OCI-LY7 (cell line): Measurements from ENCODE around the gene PLCB1. TPM values are rescaled to one million over a fixed set of nuclear protein-coding genes. Genes with fewer than 3 reads are reported as not detected.

Experiments used
- BruUV-seq: library from RNA; stranded (reverse); fragments of 400-500 nt; replicated peaks from 2 replicates; lab custom pipeline; 2021; lab: Mats Ljungman, UMichigan
- CTCF ChIA-PET: fragments of 300-600 bp; sonication (Branson Sonifier 250); formaldehyde crosslinking; loops from one replicate; lab custom pipeline; 2022; ENCODE audit warnings: antibody characterized with exemption; ENCODE audit not compliant: unreplicated experiment; lab: Charles Lee
- POLR2A ChIA-PET: fragments of 300-600 bp; sonication (Branson Sonifier 250); formaldehyde crosslinking; loops from one replicate; lab custom pipeline; 2022; ENCODE audit warnings: antibody characterized with exemption; lab: Charles Lee
- DNase-seq: peaks from one replicate; pipeline ENCODE4 v3.0.0-alpha.2; 2015; ENCODE audit warnings: low spot score
- H2AFZ ChIP-seq: fragments of 200-600 bp; sonication (generic), shearing (Covaris generic); 2 replicates; pipeline ENCODE4 v1.6.1; 2014; ENCODE audit warnings: mild to moderate bottlenecking, antibody characterized with exemption, low read length, moderate library complexity
- H3K27ac ChIP-seq: fragments of 200-600 bp; sonication (generic); 2 replicates; pipeline ENCODE4 v1.5.1; 2014; ENCODE audit warnings: mixed run types, low read depth, mild to moderate bottlenecking, moderate library complexity, low read length, inconsistent platforms; ENCODE audit not compliant: poor library complexity, severe bottlenecking
- H3K36me3 ChIP-seq: fragments of 200-600 bp; sonication (generic); 2 replicates; pipeline ENCODE4 v1.6.1; 2014; ENCODE audit warnings: mild to moderate bottlenecking, antibody characterized with exemption, low read length, moderate library complexity, mixed read lengths; ENCODE audit not compliant: insufficient read depth
- H3K4me1 ChIP-seq: fragments of 200-600 bp; sonication (generic); 2 replicates; pipeline ENCODE4 v1.5.1; 2014; ENCODE audit warnings: mild to moderate bottlenecking, low read length; ENCODE audit not compliant: insufficient read depth, poor library complexity, severe bottlenecking
- H3K4me2 ChIP-seq: fragments of 200-600 bp; sonication (generic); 2 replicates; pipeline ENCODE4 v1.6.1; 2014; ENCODE audit warnings: mild to moderate bottlenecking, low read length
- H3K4me3 ChIP-seq: fragments of 200-600 bp; sonication (generic); 2 replicates; pipeline ENCODE4 v1.5.1; 2014; ENCODE audit warnings: mild to moderate bottlenecking, low read depth, low read length; ENCODE audit not compliant: poor library complexity, severe bottlenecking
- H3K79me2 ChIP-seq: fragments of 200-600 bp; sonication (generic); 2 replicates; pipeline ENCODE4 v1.6.1; 2016; ENCODE audit warnings: low read depth, mild to moderate bottlenecking, low read length, moderate library complexity, mixed read lengths; ENCODE audit not compliant: insufficient read depth
- H3K9me2 ChIP-seq: fragments of 200-600 bp; sonication (generic); 2 replicates; pipeline ENCODE4 v1.6.1; 2016; ENCODE audit warnings: mild to moderate bottlenecking, low read length, mixed read lengths; ENCODE audit not compliant: insufficient read depth
- H3K9me3 ChIP-seq: fragments of 200-600 bp; sonication (generic); 2 replicates; pipeline ENCODE4 v1.6.1; 2014; ENCODE audit warnings: mild to moderate bottlenecking, mixed run types, low read length, mixed read lengths
- H4K20me1 ChIP-seq: fragments of 200-600 bp; sonication (generic); 2 replicates; pipeline ENCODE4 v1.6.1; 2014; ENCODE audit warnings: mild to moderate bottlenecking, antibody characterized with exemption, low read length, moderate library complexity, mixed read lengths; ENCODE audit not compliant: insufficient read depth
- EZH2phosphoT487 ChIP-seq: fragments of 200-600 bp; sonication (generic); IDR thresholded peaks from 2 replicates; pipeline ENCODE4 v1.6.1; 2018; ENCODE audit warnings: low read depth, borderline replicate concordance, mild to moderate bottlenecking, mixed run types, antibody characterized with exemption, low read length, moderate library complexity, mixed read lengths
- intact Hi-C: fragments of 100-400 bp; cut with micrococcal nuclease; formaldehyde crosslinking; loops from one replicate; pipeline ENCODE4 v1.10.0; 2022; ENCODE audit not compliant: unreplicated experiment
- total RNA-seq, 2 experiments: library from RNA; depleted of rRNA in 1 of 2; stranded (reverse); fragments of >200 nt in 1 of 2; shearing (Covaris generic) in 1 of 2; gene quantifications; 2 replicates each; pipeline ENCODE4 v1.2.3, GENCODE V29; 2014 to 2022
- TF ChIP-seq, protein P1 (sequence below): fragments of 200-600 bp; sonication (generic); conservative IDR thresholded peaks from 2 replicates; pipeline ENCODE4 v1.5.1; 2014; ENCODE audit warnings: mild to moderate bottlenecking, antibody characterized with exemption, low read length, moderate library complexity, mixed read lengths

The PLCB1 gene
- total RNA-seq, 2 experiments from 2014 or later, result 14.6 to 30.5 TPM

DNA sequence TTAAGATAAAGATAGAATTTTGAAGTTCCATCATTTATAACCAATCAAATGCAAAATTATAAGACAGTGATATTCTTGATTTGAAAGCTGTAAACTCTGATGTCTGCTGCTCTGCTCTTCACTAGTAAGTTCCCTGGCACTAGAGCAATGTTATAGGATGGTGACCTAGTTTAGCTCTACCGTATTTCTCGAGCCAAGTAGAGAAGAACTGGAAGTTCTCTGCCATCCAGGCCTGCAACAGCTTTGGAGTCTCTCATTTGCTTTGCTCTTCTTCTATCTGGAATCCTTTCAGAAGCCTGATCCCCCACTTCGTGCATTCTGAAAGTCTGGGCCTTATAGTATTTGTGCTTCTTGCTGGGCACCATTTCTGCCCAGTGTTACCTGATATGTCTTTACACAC is 100.3 kb downstream of the PLCB1 start:
- CTCF ChIA-PET, result no interaction called here
- intact Hi-C loops, result no loop called here
- TF ChIP-seq, protein P1, sequence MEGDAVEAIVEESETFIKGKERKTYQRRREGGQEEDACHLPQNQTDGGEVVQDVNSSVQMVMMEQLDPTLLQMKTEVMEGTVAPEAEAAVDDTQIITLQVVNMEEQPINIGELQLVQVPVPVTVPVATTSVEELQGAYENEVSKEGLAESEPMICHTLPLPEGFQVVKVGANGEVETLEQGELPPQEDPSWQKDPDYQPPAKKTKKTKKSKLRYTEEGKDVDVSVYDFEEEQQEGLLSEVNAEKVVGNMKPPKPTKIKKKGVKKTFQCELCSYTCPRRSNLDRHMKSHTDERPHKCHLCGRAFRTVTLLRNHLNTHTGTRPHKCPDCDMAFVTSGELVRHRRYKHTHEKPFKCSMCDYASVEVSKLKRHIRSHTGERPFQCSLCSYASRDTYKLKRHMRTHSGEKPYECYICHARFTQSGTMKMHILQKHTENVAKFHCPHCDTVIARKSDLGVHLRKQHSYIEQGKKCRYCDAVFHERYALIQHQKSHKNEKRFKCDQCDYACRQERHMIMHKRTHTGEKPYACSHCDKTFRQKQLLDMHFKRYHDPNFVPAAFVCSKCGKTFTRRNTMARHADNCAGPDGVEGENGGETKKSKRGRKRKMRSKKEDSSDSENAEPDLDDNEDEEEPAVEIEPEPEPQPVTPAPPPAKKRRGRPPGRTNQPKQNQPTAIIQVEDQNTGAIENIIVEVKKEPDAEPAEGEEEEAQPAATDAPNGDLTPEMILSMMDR, result no peak
- TF ChIP-seq EZH2phosphoT487, result no peak
- no peaks in the 10 kb centered on the region for H3K36me3 ChIP-seq
- H3K4me3 ChIP-seq, result no peak overlapping the region
- no peak overlapping the region for H3K27ac ChIP-seq
- H3K9me2 ChIP-seq, result no peaks in the 10 kb centered on the region
- no peak overlapping the region for H2AFZ ChIP-seq
- no peaks in the 10 kb centered on the region for H3K9me3 ChIP-seq
- no peaks in the 10 kb centered on the region for H3K4me1 ChIP-seq
- no peaks in the 10 kb centered on the region for H3K79me2 ChIP-seq
- DNase-seq, result no peak
- POLR2A ChIA-PET, result interaction anchor here (0.6 to 1.1 kb wide), 6 partner anchors 8 to 485 kb away, joined by 3 to 4 read pairs (median 3); no protein-coding TSS in a partner anchor
- H3K4me2 ChIP-seq, result no peak overlapping the region
- no peaks in the 10 kb centered on the region for H4K20me1 ChIP-seq
- BruUV-seq, result no TSS peak

DNA sequence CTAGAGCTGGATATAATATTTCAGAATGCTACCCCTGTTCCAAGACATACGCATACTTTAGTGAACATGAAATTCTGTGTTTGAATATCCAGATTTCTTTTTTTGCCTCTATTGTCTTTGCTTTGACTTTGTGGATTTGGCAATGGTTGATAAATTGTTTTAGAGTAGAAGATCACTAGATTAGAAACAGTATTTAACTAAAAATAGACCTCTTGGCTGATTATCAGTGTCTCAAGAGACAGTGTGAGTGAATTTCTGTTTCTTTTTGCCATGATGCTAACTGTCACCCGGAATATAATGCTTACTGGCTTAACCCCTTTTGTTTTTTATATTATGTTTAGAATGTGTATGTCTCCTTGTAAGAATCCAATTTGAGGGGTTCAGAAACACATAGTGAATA is 102.5 kb downstream of the PLCB1 start:
- Histone ChIP-seq H3K27ac (no peak overlapping the region), H3K4me3 (no peak overlapping the region), H4K20me1 (no peaks in the 10 kb centered on the region), H3K79me2 (no peaks in the 10 kb centered on the region), H3K9me2 (no peaks in the 10 kb centered on the region), H3K36me3 (no peaks in the 10 kb centered on the region), H3K9me3 (no peaks in the 10 kb centered on the region), H3K4me2 (no peak overlapping the region), H3K4me1 (no peaks in the 10 kb centered on the region), H2AFZ (no peak overlapping the region)
- DNase-seq, result no peak
- TF ChIP-seq EZH2phosphoT487, result no peak
- TF ChIP-seq, protein P1, result no peak
- POLR2A ChIA-PET, result interaction anchor here (0.7 kb wide), 1 partner anchor 353 kb away, joined by 4 read pairs; no protein-coding TSS in a partner anchor
- CTCF ChIA-PET, result no interaction called here
- intact Hi-C loops, result no loop called here
- BruUV-seq, result no TSS peak

DNA sequence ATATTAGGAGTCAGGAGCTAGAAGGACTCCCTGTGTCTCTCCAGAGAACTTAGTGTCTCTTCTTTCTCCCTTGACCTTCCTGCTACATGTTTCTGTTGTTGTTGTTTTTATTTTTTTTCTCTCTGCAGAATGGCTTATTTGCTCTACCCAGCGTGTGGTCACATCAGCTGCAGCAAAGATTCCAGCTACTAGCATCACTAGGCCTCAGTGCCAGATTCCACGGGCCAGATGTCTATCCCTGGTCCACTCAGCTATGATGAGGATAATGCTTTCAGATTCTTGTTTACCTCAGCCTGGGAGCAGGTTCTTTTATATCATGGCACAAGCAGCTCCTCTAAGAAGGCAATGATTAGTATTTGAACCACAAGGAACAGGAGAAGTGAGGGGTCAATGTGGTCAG is 110.0 kb downstream of the PLCB1 start:
- no peaks in the 10 kb centered on the region for H4K20me1 ChIP-seq
- no peak overlapping the region for H3K4me2 ChIP-seq
- intact Hi-C loops, result no loop called here
- no peak overlapping the region for H3K4me3 ChIP-seq
- TF ChIP-seq EZH2phosphoT487, result no peak
- TF ChIP-seq, protein P1, result no peak
- H2AFZ ChIP-seq, result no peak overlapping the region
- no peak overlapping the region for H3K27ac ChIP-seq
- no peak for DNase-seq
- no peaks in the 10 kb centered on the region for H3K9me2 ChIP-seq
- ChIA-PET POLR2A (interaction anchor here (1.0 kb wide), 1 partner anchor 9 kb away, joined by 3 read pairs; no protein-coding TSS in a partner anchor), CTCF (no interaction called here)
- no TSS peak for BruUV-seq
- H3K79me2 ChIP-seq, result no peaks in the 10 kb centered on the region
- H3K4me1 ChIP-seq, result peaks cover 6% of the 10 kb centered on the region
- H3K9me3 ChIP-seq, result 0 out of 2 replicates have a peak, but pooled peaks cover 4% of the 10 kb centered on the region
- H3K36me3 ChIP-seq, result no peaks in the 10 kb centered on the region
